ENCODE results near the gene CGB2. TPM values are rescaled to one million over a fixed set of nuclear protein-coding genes. Genes with fewer than 3 reads are reported as not detected.

The CGB2 gene
- total and polyA plus RNA-seq, 2 of the 13 experiments (the other 11 are each of a cell fraction or from before 2014, with no cell fraction given): not detected

- 0 out of 2 replicates have a peak, but pooled peaks have one; percentile 40 for TF ChIP-seq ATF1 (CRISPR knock-in tag; IDR thresholded peaks at IDR 0.05)
These were observed at the start of gene CGB2 (continued) for GRCh38 chr19:49031642-49032301.

DNA sequence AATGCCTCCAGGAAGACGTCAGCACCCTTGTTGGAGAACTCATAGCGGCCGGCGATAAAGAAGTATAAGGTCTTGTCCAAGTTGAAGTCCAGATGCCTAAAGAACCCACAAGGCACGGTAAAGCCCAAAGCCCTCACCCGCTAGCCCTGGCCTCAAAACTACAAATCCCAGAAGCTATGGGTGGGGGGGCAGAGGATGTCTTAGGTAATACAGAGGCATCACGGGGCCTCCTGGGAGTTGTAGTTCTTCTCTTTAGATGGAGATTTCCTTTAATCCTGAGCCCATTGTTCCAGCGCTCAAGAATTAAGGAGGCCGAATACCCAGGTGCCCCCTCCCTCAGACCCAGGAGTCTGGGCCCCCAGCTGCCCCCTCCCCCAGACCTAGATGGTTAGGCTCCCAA, 49.4 kb upstream of the CGB2 start:
- H3K4me2 ChIP-seq (ENCODE audit: low read depth, low read length): no peak overlapping the region
- H3K9me3 ChIP-seq (ENCODE audit: low read length): no peaks in the 10 kb centered on the region
- H3K9ac ChIP-seq (ENCODE audit: insufficient read depth, low read depth, low read length): no peak overlapping the region
- H3K4me3 ChIP-seq (replicated peaks in 1 of 3; ENCODE audit: insufficient read depth in 1 of 3, low read depth in 2 of 3, low read length in 3 of 3): no peak overlapping the region
- H3K4me1 ChIP-seq (ENCODE audit: insufficient read depth, low read length): no peaks in the 10 kb centered on the region
- no peaks in the 10 kb centered on the region for H4K20me1 ChIP-seq (ENCODE audit: insufficient read depth, low read length)
- peak; percentile 18; the same call in 1 of the 2 replicates for TF ChIP-seq CREM (IDR thresholded peaks at IDR 0.05)
- no peak for TF ChIP-seq CREM (CRISPR knock-in tag; IDR thresholded peaks at IDR 0.05)
- no peak for TF ChIP-seq YY1 (IDR thresholded peaks at IDR 0.05; ENCODE audit: insufficient read depth, insufficient replicate concordance, low read depth, low read length)
- no peak for TF ChIP-seq MED1 (CRISPR knock-in tag; IDR thresholded peaks at IDR 0.05)
- no peak for TF ChIP-seq CHCHD3 (CRISPR knock-in tag; IDR thresholded peaks at IDR 0.05)
- TF ChIP-seq ZNF143 (CRISPR knock-in tag; IDR thresholded peaks at IDR 0.05): peak; percentile 74
- no peak for TF ChIP-seq KAT7 (CRISPR knock-in tag; IDR thresholded peaks at IDR 0.05; ENCODE audit: borderline replicate concordance)
- TF ChIP-seq ZNF292 (CRISPR knock-in tag; IDR thresholded peaks at IDR 0.05; ENCODE audit: borderline replicate concordance, low read depth): no peak
- TF ChIP-seq HINFP (CRISPR knock-in tag; IDR thresholded peaks at IDR 0.05; ENCODE audit: low read depth): no peak
- peak; percentile 89 for TF ChIP-seq ZNF740 (CRISPR knock-in tag; IDR thresholded peaks at IDR 0.05)
- no peak for TF ChIP-seq SRF (IDR thresholded peaks at IDR 0.05; ENCODE audit: low read depth, low read length)
- peak; percentile 42; the same call in 1 of the 2 replicates for TF ChIP-seq HCFC1 (IDR thresholded peaks at IDR 0.05; ENCODE audit: low read depth, low read length)
- TF ChIP-seq THAP11 (CRISPR knock-in tag; IDR thresholded peaks at IDR 0.05): peak; percentile 87
- H2AFZ ChIP-seq (ENCODE audit: low read length): no peak overlapping the region
- no peaks in the 10 kb centered on the region for H3K27me3 ChIP-seq (ENCODE audit: control insufficient read depth in 1 of 2, insufficient read depth in 2 of 2, low read length in 2 of 2)
- H3K79me2 ChIP-seq (ENCODE audit: insufficient read depth, low read length): no peaks in the 10 kb centered on the region
- FAIRE-seq (no peak), DNase-seq (ENCODE audit: low spot score) (no peak), ATAC-seq (no peak)
- in situ Hi-C loops (cut with HindIII; ENCODE audit: extremely low pct_ligation_motif_present, low pct_unique_long_range_greater_than_20kb) (no loop called here), intact Hi-C loops (cut with micrococcal nuclease; ENCODE audit: unreplicated experiment) (no loop called here)
- BruUV-seq (replicated peaks): no TSS peak
- 95% methylated on average over 9 of the region's 9 CpGs for WGBS (ENCODE audit: low lambda C conversion rate)
- CTCF ChIA-PET (ENCODE audit: low intra/inter-chr PET ratio, low total read pairs): no interaction called here
- H3K36me3 ChIP-seq (replicated peaks in 1 of 2; ENCODE audit: control insufficient read depth in 1 of 2, insufficient read depth in 2 of 2, low read length in 2 of 2): peaks cover 12 to 41% of the 10 kb centered on the region in 2 experiments; a peak in 4 of 5 replicates
- POLR2A ChIA-PET: interaction anchor here (1.0 kb wide), 1 partner anchor 11 kb away, joined by 3 read pairs; the partner anchor contains the start of gene RUVBL2
- H3K27ac ChIP-seq (ENCODE audit: extremely low read length, insufficient read depth, low read length): no peak overlapping the region
